Cardiac muscle cell (in vitro differentiated cells and primary cell): Measurements from ENCODE around the gene CHMP2B. TPM values are rescaled to one million over a fixed set of nuclear protein-coding genes. Genes with fewer than 3 reads are reported as not detected.

Experiments
- DNase-seq, 2 donors: peaks; one replicate each; pipeline versions ENCODE4 v3.0.0 to v3.0.0-alpha.2; 2010 to 2017; ENCODE audit warnings: low read depth in 1 of 2, low spot score in 1 of 2
- H3K27ac ChIP-seq: fragments of 200-600 bp; sonication (generic); 2 replicates; pipeline ENCODE4 v1.5.1; 2016
- H3K27me3 ChIP-seq: fragments of 200-600 bp; sonication (generic); 2 replicates; pipeline ENCODE4 v1.6.0; 2016; ENCODE audit warnings: control low read depth
- H3K36me3 ChIP-seq: fragments of 200-600 bp; sonication (generic); 2 replicates; pipeline ENCODE4 v1.5.1; 2016; ENCODE audit warnings: control low read depth
- H3K4me1 ChIP-seq: fragments of 200-600 bp; sonication (generic); 2 replicates; pipeline ENCODE4 v1.8.1; 2017; ENCODE audit warnings: low read depth, mild to moderate bottlenecking, mixed run types
- H3K4me3 ChIP-seq: fragments of 200-600 bp; sonication (generic); 2 replicates; pipeline ENCODE4 v1.5.1; 2016; ENCODE audit warnings: mild to moderate bottlenecking
- H3K9me3 ChIP-seq: fragments of 200-600 bp; sonication (generic); 2 replicates; pipeline ENCODE4 v1.5.1; 2017; ENCODE audit warnings: low read depth, mild to moderate bottlenecking, control low read depth
- polyA plus RNA-seq: library from polyadenylated mRNA; unstranded; fragments of >200 nt; fragmentation: Nextera tagmentation; extraction: Ambion mirVana; gene quantifications from 2 replicates; pipeline ENCODE4 v1.2.1, GENCODE V29; 2016
- total RNA-seq: library from RNA; depleted of rRNA; stranded (reverse); fragments of >200 nt; gene quantifications from 2 replicates; pipeline ENCODE4 v1.2.3, GENCODE V29; 2016
- TF ChIP-seq, protein P1 (sequence below): IDR thresholded peaks from 2 replicates; pipeline ENCODE4 v1.5.1; 2012; ENCODE audit warnings: low read depth, mild to moderate bottlenecking, low read length

CHMP2B gene
- total and polyA plus RNA-seq, 2 experiments from 2014 or later: 20.0 to 60.2 TPM

DNA sequence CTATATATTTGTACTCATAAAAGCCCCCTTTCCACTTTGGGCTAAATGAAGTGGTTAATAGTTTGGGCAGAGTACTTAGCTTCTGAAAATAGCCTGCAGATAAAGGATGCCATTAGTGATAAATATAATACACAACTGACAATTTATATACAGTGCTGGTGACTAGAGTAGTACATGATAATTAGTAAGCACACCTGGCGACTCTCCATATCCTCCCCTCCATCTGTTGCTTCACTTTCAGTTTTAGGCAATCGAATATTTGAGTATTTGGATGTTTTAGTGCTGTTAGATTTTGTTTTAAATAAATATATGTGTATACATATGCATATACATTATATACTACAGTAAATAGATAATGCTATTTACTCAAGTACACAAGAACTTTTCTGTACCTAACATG is 35.9 kb upstream of the CHMP2B start:
- H3K27me3 ChIP-seq: no peaks in the 10 kb centered on the region
- no peaks in the 10 kb centered on the region for H3K36me3 ChIP-seq
- no peaks in the 10 kb centered on the region for H3K9me3 ChIP-seq
- H3K27ac ChIP-seq: no peak overlapping the region
- no peak for DNase-seq
- H3K4me1 ChIP-seq: no peaks in the 10 kb centered on the region
- no peak overlapping the region for H3K4me3 ChIP-seq
- TF ChIP-seq, protein P1, sequence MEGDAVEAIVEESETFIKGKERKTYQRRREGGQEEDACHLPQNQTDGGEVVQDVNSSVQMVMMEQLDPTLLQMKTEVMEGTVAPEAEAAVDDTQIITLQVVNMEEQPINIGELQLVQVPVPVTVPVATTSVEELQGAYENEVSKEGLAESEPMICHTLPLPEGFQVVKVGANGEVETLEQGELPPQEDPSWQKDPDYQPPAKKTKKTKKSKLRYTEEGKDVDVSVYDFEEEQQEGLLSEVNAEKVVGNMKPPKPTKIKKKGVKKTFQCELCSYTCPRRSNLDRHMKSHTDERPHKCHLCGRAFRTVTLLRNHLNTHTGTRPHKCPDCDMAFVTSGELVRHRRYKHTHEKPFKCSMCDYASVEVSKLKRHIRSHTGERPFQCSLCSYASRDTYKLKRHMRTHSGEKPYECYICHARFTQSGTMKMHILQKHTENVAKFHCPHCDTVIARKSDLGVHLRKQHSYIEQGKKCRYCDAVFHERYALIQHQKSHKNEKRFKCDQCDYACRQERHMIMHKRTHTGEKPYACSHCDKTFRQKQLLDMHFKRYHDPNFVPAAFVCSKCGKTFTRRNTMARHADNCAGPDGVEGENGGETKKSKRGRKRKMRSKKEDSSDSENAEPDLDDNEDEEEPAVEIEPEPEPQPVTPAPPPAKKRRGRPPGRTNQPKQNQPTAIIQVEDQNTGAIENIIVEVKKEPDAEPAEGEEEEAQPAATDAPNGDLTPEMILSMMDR: no peak

DNA sequence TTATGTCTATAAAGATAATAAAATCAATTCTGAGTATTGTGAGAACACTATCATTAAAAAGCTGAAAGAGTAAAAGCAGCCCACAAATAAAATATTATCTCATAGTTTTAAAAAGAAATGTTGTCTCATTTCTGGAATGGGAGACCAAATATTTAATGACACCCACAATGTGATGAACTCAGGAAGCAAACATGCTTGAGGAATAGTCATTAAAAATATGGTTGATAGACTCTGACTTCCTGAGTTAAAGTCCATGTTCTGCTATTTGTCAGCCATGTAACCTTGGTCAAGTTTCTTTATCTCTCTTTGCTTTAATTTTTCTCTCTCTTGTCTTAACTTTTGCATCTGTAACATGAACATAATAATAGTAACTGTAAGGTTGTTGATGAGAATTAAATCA is 35.5 kb upstream of the CHMP2B start:
- Histone ChIP-seq H3K4me1 (no peaks in the 10 kb centered on the region), H3K36me3 (no peaks in the 10 kb centered on the region), H3K4me3 (no peak overlapping the region), H3K27me3 (no peaks in the 10 kb centered on the region), H3K9me3 (no peaks in the 10 kb centered on the region), H3K27ac (no peak overlapping the region)
- DNase-seq: no peak
- TF ChIP-seq, protein P1: no peak

DNA sequence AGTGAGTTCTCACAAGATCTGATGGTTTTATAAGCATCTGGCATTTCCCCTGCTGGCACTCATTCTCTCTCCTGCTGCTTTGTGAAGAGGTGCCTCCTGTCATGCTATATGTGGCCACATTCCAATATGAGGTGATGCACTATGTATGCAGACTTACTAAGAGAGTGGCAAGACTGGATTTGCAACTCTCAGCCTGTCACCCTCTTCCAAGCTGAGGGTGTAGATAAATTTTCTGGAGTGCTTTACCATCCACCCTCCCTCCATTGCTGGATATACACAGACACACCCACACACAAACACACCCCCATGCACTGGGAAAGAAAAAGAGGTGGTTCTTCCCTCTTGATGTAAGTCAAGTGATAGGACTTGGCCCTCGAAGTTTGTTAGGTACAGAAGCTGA is 30.2 kb upstream of the CHMP2B start:
- H3K4me3 ChIP-seq: no peak overlapping the region
- H3K4me1 ChIP-seq: no peaks in the 10 kb centered on the region
- H3K27ac ChIP-seq: no peak overlapping the region
- no peaks in the 10 kb centered on the region for H3K9me3 ChIP-seq
- no peak for DNase-seq
- H3K27me3 ChIP-seq: no peaks in the 10 kb centered on the region
- TF ChIP-seq, protein P1: no peak
- H3K36me3 ChIP-seq: no peaks in the 10 kb centered on the region

DNA sequence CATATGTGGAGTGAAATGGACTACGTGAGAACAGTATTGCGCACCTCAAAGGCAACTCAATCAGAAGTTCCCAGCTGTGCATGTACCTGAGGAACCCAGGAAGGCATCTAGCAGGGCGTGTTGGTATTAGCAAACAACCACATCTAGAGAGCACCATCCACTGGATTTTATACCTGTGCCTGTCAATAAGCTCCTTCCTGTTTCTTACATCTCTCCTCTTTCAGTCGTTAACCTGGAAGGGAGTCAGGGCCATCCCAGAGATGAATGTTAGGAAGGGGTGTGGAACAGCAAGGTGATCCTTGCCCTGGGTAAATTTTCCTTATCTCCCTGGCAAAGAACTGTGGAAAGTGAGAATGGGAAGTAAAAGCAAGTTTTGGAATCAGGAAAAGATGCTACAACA is 29.6 kb upstream of the CHMP2B start:
- TF ChIP-seq, protein P1: no peak
- Histone ChIP-seq H3K27ac (no peak overlapping the region), H3K36me3 (no peaks in the 10 kb centered on the region), H3K4me3 (no peak overlapping the region), H3K4me1 (no peaks in the 10 kb centered on the region), H3K9me3 (no peaks in the 10 kb centered on the region), H3K27me3 (no peaks in the 10 kb centered on the region)
- no peak for DNase-seq

DNA sequence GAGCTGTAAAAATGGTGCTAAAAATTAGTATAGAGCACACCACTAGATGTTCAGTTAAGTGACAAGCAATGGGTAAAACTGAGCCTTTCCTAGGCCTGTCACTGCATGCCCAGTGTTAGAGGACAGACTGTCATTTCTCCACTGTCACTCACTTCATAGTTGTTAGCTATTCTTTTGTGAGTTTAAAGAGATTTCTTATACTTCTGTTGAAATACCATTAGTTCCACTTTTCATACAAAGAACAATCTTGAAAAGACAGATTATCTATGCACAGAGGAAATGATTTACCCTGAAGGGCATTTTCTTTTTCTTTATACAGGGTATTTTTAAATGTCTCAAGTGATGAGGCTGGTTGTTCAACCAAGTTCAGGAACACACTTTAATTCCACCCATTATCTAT is 28.3 kb upstream of the CHMP2B start:
- no peaks in the 10 kb centered on the region for H3K4me1 ChIP-seq
- H3K27me3 ChIP-seq: no peaks in the 10 kb centered on the region
- H3K36me3 ChIP-seq: no peaks in the 10 kb centered on the region
- no peak overlapping the region for H3K4me3 ChIP-seq
- H3K27ac ChIP-seq: no peak overlapping the region
- no peaks in the 10 kb centered on the region for H3K9me3 ChIP-seq
- no peak for DNase-seq
- TF ChIP-seq, protein P1: no peak

DNA sequence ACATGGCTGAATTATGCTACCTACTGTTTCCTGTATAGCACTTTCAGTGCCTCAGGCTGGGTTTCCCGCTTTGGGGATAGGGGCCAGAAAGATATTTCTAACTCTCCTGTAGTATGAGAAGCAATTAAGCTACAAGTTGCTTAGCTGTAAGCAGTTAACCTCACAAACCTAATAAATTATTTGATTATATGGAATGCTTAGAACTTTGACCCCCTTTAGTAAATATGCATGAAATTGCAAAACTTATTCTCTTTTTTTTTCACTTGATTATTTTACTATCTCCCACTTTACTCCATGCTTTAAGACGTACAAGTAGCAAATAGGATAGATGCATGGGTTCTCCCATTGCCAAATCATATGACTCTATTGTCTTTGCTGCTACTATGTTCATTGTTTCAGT is 27.5 kb upstream of the CHMP2B start:
- no peak for DNase-seq
- no peak overlapping the region for H3K27ac ChIP-seq
- no peak overlapping the region for H3K4me3 ChIP-seq
- no peaks in the 10 kb centered on the region for H3K4me1 ChIP-seq
- no peaks in the 10 kb centered on the region for H3K36me3 ChIP-seq
- H3K9me3 ChIP-seq: no peaks in the 10 kb centered on the region
- TF ChIP-seq, protein P1: no peak
- H3K27me3 ChIP-seq: no peaks in the 10 kb centered on the region
